ENCODE measurements around the gene AMIGO3. TPM values are rescaled to one million over a fixed set of nuclear protein-coding genes. Genes with fewer than 3 reads are reported as not detected.
A peak's percentile ranks its signal among the peaks of the same experiment; 100 is the strongest.

AMIGO3 gene
- total RNA-seq, 2 donors from 2014 or later, result 1.4 to 3.0 TPM

DNA sequence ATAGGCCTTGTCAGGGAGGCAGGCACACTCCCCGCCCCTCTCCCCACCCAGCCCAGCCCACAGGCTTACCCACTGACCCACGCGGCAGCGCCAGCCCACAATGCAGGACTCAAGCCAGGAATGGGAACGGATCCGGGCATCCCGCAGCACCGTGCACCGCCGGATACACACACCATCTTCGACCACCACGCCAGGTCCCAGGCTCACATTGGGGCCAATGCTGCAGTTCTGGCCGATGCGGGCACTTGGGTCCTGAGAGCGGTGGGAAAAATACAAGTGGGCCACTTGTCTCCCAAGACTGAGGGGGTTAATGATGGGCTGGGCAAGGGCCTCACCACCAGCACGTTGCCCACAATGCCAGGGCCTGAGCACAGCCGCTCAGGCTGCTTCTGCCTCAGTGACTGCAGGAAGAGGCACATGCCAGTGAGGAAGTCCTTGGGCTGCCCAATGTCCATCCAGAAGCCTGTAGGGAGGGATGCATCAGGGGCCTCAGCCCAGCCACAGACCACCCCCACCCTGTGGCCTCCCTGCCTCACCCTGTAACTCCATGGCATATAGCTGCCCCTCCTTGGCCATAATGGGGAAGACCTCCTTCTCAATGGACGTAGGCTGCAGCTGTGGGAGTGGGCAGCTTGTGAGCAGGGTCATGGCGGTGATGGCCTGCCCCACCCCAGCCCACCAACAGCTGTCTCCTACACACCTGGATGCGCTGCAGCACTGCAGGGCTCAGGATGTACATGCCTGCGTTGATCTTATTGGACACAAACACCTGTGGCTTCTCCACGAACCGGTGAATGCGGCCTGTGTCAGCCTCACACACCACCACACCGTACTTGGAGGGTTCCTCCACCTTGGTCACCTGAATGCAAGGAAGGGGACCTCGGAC is 2.7 kb upstream of the AMIGO3 start:
- H3K27ac Mint-ChIP-seq, result peak overlapping the region; percentile 72

DNA sequence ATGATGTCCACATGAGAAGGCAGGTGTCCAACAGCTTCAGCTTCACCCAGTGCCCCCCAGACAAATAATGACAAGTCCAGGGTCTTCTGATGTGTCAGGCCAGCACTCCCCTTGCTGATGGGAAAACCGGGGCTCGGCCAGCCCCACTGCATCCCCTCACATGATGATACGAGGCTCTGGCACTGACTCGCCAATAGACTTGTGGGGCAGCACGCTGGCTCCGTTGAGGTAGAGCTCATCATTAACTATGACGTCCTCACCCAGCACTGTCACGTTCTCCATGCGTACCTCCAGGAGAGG is 2.1 kb upstream of the AMIGO3 start:
- Mint-ChIP-seq H3K36me3 (ENCODE audit: low read depth) (peaks cover 23% of the 10 kb centered on the region), H3K27ac (no peak overlapping the region), H3K27me3 (ENCODE audit: insufficient read depth) (peaks cover 4% of the 10 kb centered on the region), H3K9me3 (no peaks in the 10 kb centered on the region), H3K4me3 (no peak overlapping the region), H3K4me1 (peaks cover 13% of the 10 kb centered on the region)
- TF ChIP-seq, protein P1, sequence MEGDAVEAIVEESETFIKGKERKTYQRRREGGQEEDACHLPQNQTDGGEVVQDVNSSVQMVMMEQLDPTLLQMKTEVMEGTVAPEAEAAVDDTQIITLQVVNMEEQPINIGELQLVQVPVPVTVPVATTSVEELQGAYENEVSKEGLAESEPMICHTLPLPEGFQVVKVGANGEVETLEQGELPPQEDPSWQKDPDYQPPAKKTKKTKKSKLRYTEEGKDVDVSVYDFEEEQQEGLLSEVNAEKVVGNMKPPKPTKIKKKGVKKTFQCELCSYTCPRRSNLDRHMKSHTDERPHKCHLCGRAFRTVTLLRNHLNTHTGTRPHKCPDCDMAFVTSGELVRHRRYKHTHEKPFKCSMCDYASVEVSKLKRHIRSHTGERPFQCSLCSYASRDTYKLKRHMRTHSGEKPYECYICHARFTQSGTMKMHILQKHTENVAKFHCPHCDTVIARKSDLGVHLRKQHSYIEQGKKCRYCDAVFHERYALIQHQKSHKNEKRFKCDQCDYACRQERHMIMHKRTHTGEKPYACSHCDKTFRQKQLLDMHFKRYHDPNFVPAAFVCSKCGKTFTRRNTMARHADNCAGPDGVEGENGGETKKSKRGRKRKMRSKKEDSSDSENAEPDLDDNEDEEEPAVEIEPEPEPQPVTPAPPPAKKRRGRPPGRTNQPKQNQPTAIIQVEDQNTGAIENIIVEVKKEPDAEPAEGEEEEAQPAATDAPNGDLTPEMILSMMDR (conservative IDR thresholded peaks at IDR 0.05), result no peak
- Histone ChIP-seq H3K27ac (ENCODE audit: low read depth, low read length) (no peak overlapping the region), H3K9ac (ENCODE audit: extremely low read depth, low read length, poor library complexity, severe bottlenecking) (no peak overlapping the region), H3K4me1 (ENCODE audit: control insufficient read depth, insufficient read depth, low read length) (peaks cover 7% of the 10 kb centered on the region), H3K36me3 (ENCODE audit: control insufficient read depth, insufficient read depth, low read length) (peaks cover 37% of the 10 kb centered on the region), H3K9me3 (ENCODE audit: control insufficient read depth, low read length) (no peaks in the 10 kb centered on the region), H3K27me3 (ENCODE audit: control insufficient read depth, insufficient read depth, low read length, poor library complexity, severe bottlenecking) (no peaks in the 10 kb centered on the region), H3K4me3 (ENCODE audit: low read length) (no peak overlapping the region)
- no peak for DNase-seq
- WGBS, 2 experiments (ENCODE audit: insufficient coverage in 1 of 2, insufficient read length in 1 of 2), result 92 to 93% methylated on average over 9 of the region's 9 CpGs

More for the DNA sequence above, 2.7 kb upstream of the AMIGO3 start:
- no peaks in the 10 kb centered on the region for H3K9me3 ChIP-seq (ENCODE audit: control insufficient read depth, low read length)
- no peak overlapping the region for H3K27ac ChIP-seq (ENCODE audit: low read depth, low read length)
- no peak for DNase-seq
- peaks cover 43% of the 10 kb centered on the region for H3K36me3 ChIP-seq (ENCODE audit: control insufficient read depth, insufficient read depth, low read length)
- Mint-ChIP-seq H3K4me3 (peak overlapping the region; percentile 87), H3K9me3 (no peaks in the 10 kb centered on the region), H3K27me3 (ENCODE audit: insufficient read depth) (peaks cover 4% of the 10 kb centered on the region), H3K4me1 (peaks cover 13% of the 10 kb centered on the region), H3K36me3 (ENCODE audit: low read depth) (peaks cover 23% of the 10 kb centered on the region)
- peaks cover 7% of the 10 kb centered on the region for H3K4me1 ChIP-seq (ENCODE audit: control insufficient read depth, insufficient read depth, low read length)
- peak overlapping the region; percentile 97 for H3K4me3 ChIP-seq (ENCODE audit: low read length)
- WGBS, 2 experiments (ENCODE audit: insufficient coverage in 1 of 2, insufficient read length in 1 of 2), result 95 to 97% methylated on average over 18 to 26 of the region's 26 CpGs
- peak overlapping the region; percentile 98 for H3K9ac ChIP-seq (ENCODE audit: extremely low read depth, low read length, poor library complexity, severe bottlenecking)
- TF ChIP-seq, protein P1 (conservative IDR thresholded peaks at IDR 0.05), result no peak
- no peaks in the 10 kb centered on the region for H3K27me3 ChIP-seq (ENCODE audit: control insufficient read depth, insufficient read depth, low read length, poor library complexity, severe bottlenecking)

DNA sequence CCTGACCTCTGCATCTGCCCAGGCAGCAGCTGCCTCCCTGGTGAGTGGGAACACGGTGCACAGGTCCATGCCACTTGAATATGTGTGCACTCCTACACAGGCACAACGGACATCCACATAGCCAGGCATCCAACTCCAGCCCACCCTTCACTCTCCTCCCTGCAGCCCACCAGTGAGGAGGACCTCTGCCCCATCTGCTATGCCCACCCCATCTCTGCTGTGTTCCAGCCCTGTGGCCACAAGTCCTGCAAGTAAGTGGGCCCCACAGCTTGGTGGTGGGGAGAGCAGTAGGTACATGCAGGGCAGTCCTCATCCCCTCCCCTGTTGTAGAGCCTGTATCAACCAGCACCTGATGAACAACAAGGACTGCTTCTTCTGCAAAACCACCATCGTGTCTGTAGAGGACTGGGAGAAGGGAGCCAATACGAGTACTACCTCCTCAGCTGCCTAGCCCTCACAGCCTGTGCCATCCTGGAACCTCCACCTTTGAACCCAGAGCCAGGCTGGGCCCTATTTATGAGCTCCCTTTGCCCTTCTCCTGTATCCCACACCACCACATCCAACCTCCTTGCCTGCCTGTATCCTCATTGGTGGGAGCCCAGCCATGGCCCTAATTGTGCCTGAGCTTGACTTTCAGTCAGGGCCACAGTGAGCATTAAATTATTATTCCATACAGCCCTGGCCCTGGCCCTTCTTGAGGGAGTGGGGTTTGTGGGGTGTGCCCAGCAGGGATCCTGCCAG is 1.5 kb upstream of the AMIGO3 start:
- H3K27me3 Mint-ChIP-seq (ENCODE audit: insufficient read depth), result peaks cover 4% of the 10 kb centered on the region
- peak overlapping the region; percentile 39 for H3K27ac Mint-ChIP-seq
- peaks cover 13% of the 10 kb centered on the region for H3K4me1 Mint-ChIP-seq
- DNase-seq, result peak; percentile 42
- Histone ChIP-seq H3K4me1 (ENCODE audit: control insufficient read depth, insufficient read depth, low read length) (peaks cover 7% of the 10 kb centered on the region), H3K9ac (ENCODE audit: extremely low read depth, low read length, poor library complexity, severe bottlenecking) (no peak overlapping the region), H3K4me3 (ENCODE audit: low read length) (no peak overlapping the region), H3K27ac (ENCODE audit: low read depth, low read length) (no peak overlapping the region), H3K9me3 (ENCODE audit: control insufficient read depth, low read length) (no peaks in the 10 kb centered on the region), H3K36me3 (ENCODE audit: control insufficient read depth, insufficient read depth, low read length) (peaks cover 36% of the 10 kb centered on the region), H3K27me3 (ENCODE audit: control insufficient read depth, insufficient read depth, low read length, poor library complexity, severe bottlenecking) (no peaks in the 10 kb centered on the region)
- 94 to 100% methylated on average over 1 to 4 of the region's 4 CpGs for WGBS, 2 experiments (ENCODE audit: insufficient coverage in 1 of 2, insufficient read length in 1 of 2)
- peaks cover 27% of the 10 kb centered on the region for H3K36me3 Mint-ChIP-seq (ENCODE audit: low read depth)
- TF ChIP-seq, protein P1 (conservative IDR thresholded peaks at IDR 0.05), result no peak
- no peaks in the 10 kb centered on the region for H3K9me3 Mint-ChIP-seq
- H3K4me3 Mint-ChIP-seq, result no peak overlapping the region
